ENCODE measurements around the gene CD2BP2. TPM values are rescaled to one million over a fixed set of nuclear protein-coding genes. Genes with fewer than 3 reads are reported as not detected.

Gene CD2BP2
- total and polyA plus RNA-seq, 2 of the 13 experiments (the other 11 are each of a cell fraction or from before 2014, with no cell fraction given): 24.9 to 54.6 TPM

- H2AFZ ChIP-seq (ENCODE audit: low read length): no peak overlapping the region
- no peaks in the 10 kb centered on the region; a peak in 1 of 5 replicates for H3K27me3 ChIP-seq (ENCODE audit: control insufficient read depth in 1 of 2, insufficient read depth in 2 of 2, low read length in 2 of 2)
- no peak overlapping the region for H3K4me2 ChIP-seq (ENCODE audit: low read depth, low read length)
- no peak for DNase-seq (ENCODE audit: low spot score)
- in situ Hi-C loops (cut with HindIII; ENCODE audit: extremely low pct_ligation_motif_present, low pct_unique_long_range_greater_than_20kb) (no loop called here), intact Hi-C loops (cut with micrococcal nuclease; ENCODE audit: unreplicated experiment) (no loop called here)
- ChIA-PET CTCF (ENCODE audit: low intra/inter-chr PET ratio, low total read pairs) (no interaction called here), POLR2A (interaction anchor here (0.9 to 1.8 kb wide), 3 partner anchors 9 to 12 kb away, joined by 3 to 9 read pairs (median 5); partner anchors contain the start of gene CD2BP2)
- WGBS (ENCODE audit: low lambda C conversion rate): 96% methylated on average over 10 of the region's 10 CpGs
- H3K79me2 ChIP-seq (ENCODE audit: insufficient read depth, low read length): peaks cover 44% of the 10 kb centered on the region
- TF ChIP-seq HNRNPK (IDR thresholded peaks at IDR 0.05; ENCODE audit: low read depth, low read length, poor library complexity, severe bottlenecking) (no peak), MBNL3 (CRISPR knock-in tag; conservative IDR thresholded peaks at IDR 0.05) (no peak), HNRNPUL1 (IDR thresholded peaks at IDR 0.05; ENCODE audit: low read depth, low read length) (no peak)
- TF ChIP-seq, protein P1, sequence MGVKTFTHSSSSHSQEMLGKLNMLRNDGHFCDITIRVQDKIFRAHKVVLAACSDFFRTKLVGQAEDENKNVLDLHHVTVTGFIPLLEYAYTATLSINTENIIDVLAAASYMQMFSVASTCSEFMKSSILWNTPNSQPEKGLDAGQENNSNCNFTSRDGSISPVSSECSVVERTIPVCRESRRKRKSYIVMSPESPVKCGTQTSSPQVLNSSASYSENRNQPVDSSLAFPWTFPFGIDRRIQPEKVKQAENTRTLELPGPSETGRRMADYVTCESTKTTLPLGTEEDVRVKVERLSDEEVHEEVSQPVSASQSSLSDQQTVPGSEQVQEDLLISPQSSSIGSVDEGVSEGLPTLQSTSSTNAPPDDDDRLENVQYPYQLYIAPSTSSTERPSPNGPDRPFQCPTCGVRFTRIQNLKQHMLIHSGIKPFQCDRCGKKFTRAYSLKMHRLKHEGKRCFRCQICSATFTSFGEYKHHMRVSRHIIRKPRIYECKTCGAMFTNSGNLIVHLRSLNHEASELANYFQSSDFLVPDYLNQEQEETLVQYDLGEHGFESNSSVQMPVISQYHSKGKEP (CRISPR knock-in tag; IDR thresholded peaks at IDR 0.05): no peak
- no peak overlapping the region for H3K4me3 ChIP-seq (replicated peaks in 1 of 3; ENCODE audit: insufficient read depth in 1 of 3, low read depth in 2 of 3, low read length in 3 of 3)
- H3K9me3 ChIP-seq (ENCODE audit: low read length): no peaks in the 10 kb centered on the region
- BruUV-seq (replicated peaks): no TSS peak
- FAIRE-seq: no peak
- H3K36me3 ChIP-seq (replicated peaks in 1 of 2; ENCODE audit: control insufficient read depth in 1 of 2, insufficient read depth in 2 of 2, low read length in 2 of 2): peaks cover 11 to 28% of the 10 kb centered on the region in 2 experiments; a peak in 4 of 5 replicates
- H4K20me1 ChIP-seq (ENCODE audit: insufficient read depth, low read length): peaks cover 20% of the 10 kb centered on the region; the same call in 1 of the 2 replicates
- peaks cover 26% of the 10 kb centered on the region for H3K4me1 ChIP-seq (ENCODE audit: insufficient read depth, low read length)
- no peak overlapping the region for H3K27ac ChIP-seq (ENCODE audit: extremely low read length, insufficient read depth, low read length)
- H3K9ac ChIP-seq (ENCODE audit: insufficient read depth, low read depth, low read length): no peak overlapping the region
- ATAC-seq: no peak
Observed at GRCh38 chr16:30365200-30365599, 10.1 kb upstream of the CD2BP2 start.

DNA sequence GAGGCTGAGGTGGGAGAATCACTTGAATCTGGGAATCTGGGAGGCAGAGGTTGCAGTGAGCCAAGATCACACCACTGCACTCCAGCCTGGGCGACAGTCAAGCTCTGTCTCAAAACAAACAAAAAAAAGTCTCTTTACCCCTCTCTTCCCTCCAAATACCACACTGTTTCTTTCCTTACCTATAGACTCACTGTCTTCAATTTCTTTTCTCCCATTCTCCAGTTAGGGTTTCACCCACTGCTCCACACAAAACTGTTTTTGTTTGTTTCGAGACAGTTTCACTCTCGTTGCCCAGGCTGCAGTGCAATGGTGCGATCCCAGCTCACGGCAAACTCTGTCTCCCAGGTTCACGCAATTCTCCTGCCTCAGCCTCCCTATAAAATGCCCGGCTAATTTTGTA lies 6.1 kb upstream of the CD2BP2 start:
- TF ChIP-seq HNF4G (IDR thresholded peaks at IDR 0.05; ENCODE audit: borderline replicate concordance, low read depth, low read length) (no peak), HNF4G (CRISPR knock-in tag; IDR thresholded peaks at IDR 0.05; ENCODE audit: borderline replicate concordance, low read depth) (no peak), ZSCAN21 (CRISPR knock-in tag; IDR thresholded peaks at IDR 0.05; ENCODE audit: borderline replicate concordance) (no peak), ZSCAN20 (CRISPR knock-in tag; IDR thresholded peaks at IDR 0.05; ENCODE audit: borderline replicate concordance) (no peak), MAFK (conservative IDR thresholded peaks at IDR 0.05 in 1 of 2, IDR thresholded peaks at IDR 0.05 in 1 of 2; ENCODE audit: low read length in 2 of 2) (no peak), SNAPC5 (CRISPR knock-in tag; IDR thresholded peaks at IDR 0.05; ENCODE audit: borderline replicate concordance) (no peak), ZNF34 (CRISPR knock-in tag; IDR thresholded peaks at IDR 0.05; ENCODE audit: borderline replicate concordance) (no peak), PCBP1 (IDR thresholded peaks at IDR 0.05; ENCODE audit: borderline replicate concordance, low read depth, low read length) (no peak), CEBPG (CRISPR knock-in tag; IDR thresholded peaks at IDR 0.05) (no peak), ZFP1 (CRISPR knock-in tag; IDR thresholded peaks at IDR 0.05) (no peak), ZNF737 (CRISPR knock-in tag; IDR thresholded peaks at IDR 0.05; ENCODE audit: borderline replicate concordance) (no peak), FOXP1 (IDR thresholded peaks at IDR 0.05) (no peak), FOXP1 (CRISPR knock-in tag; IDR thresholded peaks at IDR 0.05) (no peak)
- Histone ChIP-seq H3K4me3 (replicated peaks in 1 of 3; ENCODE audit: insufficient read depth in 1 of 3, low read depth in 2 of 3, low read length in 3 of 3) (no peak overlapping the region), H3K9me3 (ENCODE audit: low read length) (no peaks in the 10 kb centered on the region), H4K20me1 (ENCODE audit: insufficient read depth, low read length) (no peaks in the 10 kb centered on the region), H3K9ac (ENCODE audit: insufficient read depth, low read depth, low read length) (no peak overlapping the region), H2AFZ (ENCODE audit: low read length) (no peak overlapping the region), H3K4me2 (ENCODE audit: low read depth, low read length) (no peak overlapping the region), H3K79me2 (ENCODE audit: insufficient read depth, low read length) (peaks cover 17% of the 10 kb centered on the region), H3K4me1 (ENCODE audit: insufficient read depth, low read length) (peaks cover 20% of the 10 kb centered on the region), H3K27ac (ENCODE audit: extremely low read length, insufficient read depth, low read length) (no peak overlapping the region), H3K36me3 (replicated peaks in 1 of 2; ENCODE audit: control insufficient read depth in 1 of 2, insufficient read depth in 2 of 2, low read length in 2 of 2) (peaks cover 21 to 60% of the 10 kb centered on the region in 2 experiments; a peak in 4 of 5 replicates), H3K27me3 (ENCODE audit: control insufficient read depth in 1 of 2, insufficient read depth in 2 of 2, low read length in 2 of 2) (no peaks in the 10 kb centered on the region)
- ChIA-PET POLR2A (no interaction called here), CTCF (ENCODE audit: low intra/inter-chr PET ratio, low total read pairs) (no interaction called here)
- intact Hi-C loops (cut with micrococcal nuclease; ENCODE audit: unreplicated experiment) (no loop called here), in situ Hi-C loops (cut with HindIII; ENCODE audit: extremely low pct_ligation_motif_present, low pct_unique_long_range_greater_than_20kb) (no loop called here)
- DNase-seq (ENCODE audit: low spot score) (no peak), ATAC-seq (no peak), FAIRE-seq (no peak)
- no TSS peak for BruUV-seq (replicated peaks)
- 88% methylated on average over 7 of the region's 7 CpGs for WGBS (ENCODE audit: low lambda C conversion rate)
